AG20443 (cell line): ENCODE results near the gene PDE1C.

Experiments
- DNase-seq: peaks from one replicate; pipeline ENCODE4 v3.0.0; 2012; ENCODE audit warnings: low spot score, mixed read lengths

The PDE1C gene

GRCh38 chr7:31892099-31892829, 177.9 kb downstream of the PDE1C start:
- no peak for DNase-seq

GRCh38 chr7:31890766-31891165, 179.4 kb downstream of the PDE1C start:
- no peak for DNase-seq

- DNase-seq = peak; percentile 17
These were observed 180.0 kb downstream of the PDE1C start for GRCh38 chr7:31890198-31890597.

GRCh38 chr7:31887006-31887405, 183.2 kb downstream of the PDE1C start:
- DNase-seq = no peak

- no peak for DNase-seq
These were observed 185.0 kb downstream of the PDE1C start for GRCh38 chr7:31885171-31885570.

- peak; percentile 42 for DNase-seq
These were observed 186.4 kb downstream of the PDE1C start for GRCh38 chr7:31883761-31884164.

GRCh38 chr7:31882187-31882586, 188.0 kb downstream of the PDE1C start:
- DNase-seq = peak; percentile 27

GRCh38 chr7:31878875-31879274, 191.3 kb downstream of the PDE1C start:
- DNase-seq = no peak

GRCh38 chr7:31875424-31875823, 194.8 kb downstream of the PDE1C start:
- DNase-seq = no peak

GRCh38 chr7:31874631-31875386, 195.4 kb downstream of the PDE1C start:
- DNase-seq = no peak

GRCh38 chr7:31873816-31874597, 196.2 kb downstream of the PDE1C start:
- DNase-seq = no peak

- DNase-seq = no peak
These were observed 197.4 kb downstream of the PDE1C start for GRCh38 chr7:31872545-31873370.

- DNase-seq = no peak
These were observed 205.6 kb downstream of the PDE1C start for GRCh38 chr7:31864646-31865045.

- no peak for DNase-seq
These were observed 209.3 kb downstream of the PDE1C start for GRCh38 chr7:31860925-31861324.

GRCh38 chr7:31858055-31858454, 212.2 kb downstream of the PDE1C start:
- DNase-seq = no peak

- DNase-seq = no peak
These were observed 213.0 kb downstream of the PDE1C start for GRCh38 chr7:31857172-31857571.

GRCh38 chr7:31856337-31856736, 213.9 kb downstream of the PDE1C start:
- no peak for DNase-seq

GRCh38 chr7:31855530-31855929, 214.7 kb downstream of the PDE1C start:
- DNase-seq = no peak

- peak; percentile 36 for DNase-seq
These were observed 216.8 kb downstream of the PDE1C start for GRCh38 chr7:31853380-31853779.

GRCh38 chr7:31852462-31852861, 217.7 kb downstream of the PDE1C start:
- no peak for DNase-seq

- DNase-seq = no peak
These were observed 219.1 kb downstream of the PDE1C start for GRCh38 chr7:31851119-31851518.

GRCh38 chr7:31850601-31851000, 219.6 kb downstream of the PDE1C start:
- no peak for DNase-seq
